Neural cell (in vitro differentiated cells): ENCODE data around the gene ZMYM3. TPM values are rescaled to one million over a fixed set of nuclear protein-coding genes. Genes with fewer than 3 reads are reported as not detected.

ENCODE experiments used
- H2AFZ ChIP-seq: fragments of 200-600, 300-800 bp; sonication (generic), shearing (Covaris generic); 2 replicates; pipeline ENCODE4 v1.6.0; 2014; ENCODE audit warnings: low read depth, mild to moderate bottlenecking, antibody characterized with exemption, low read length, moderate library complexity
- H3F3A ChIP-seq: fragments of 200-600 bp; shearing (Covaris generic); 2 replicates; pipeline ENCODE4 v1.6.1; 2016; ENCODE audit warnings: mild to moderate bottlenecking, moderate library complexity, mixed read lengths, antibody characterized with exemption, low read length; ENCODE audit not compliant: insufficient read depth, poor library complexity, severe bottlenecking
- H3K27ac ChIP-seq: fragments of 200-600, 300-800 bp; sonication (generic), shearing (Covaris generic); 2 replicates; pipeline ENCODE4 v1.5.1; 2014; ENCODE audit warnings: mild to moderate bottlenecking, low read length, moderate library complexity
- H3K27me3 ChIP-seq: fragments of 300-800, 200-600 bp; sonication (generic), shearing (Covaris generic); 2 replicates; pipeline ENCODE4 v1.6.0; 2014; ENCODE audit warnings: mild to moderate bottlenecking, low read depth, low read length, moderate library complexity; ENCODE audit not compliant: insufficient read depth
- H3K36me3 ChIP-seq: fragments of 300-800, 200-600 bp; sonication (generic), shearing (Covaris generic); 2 replicates; pipeline ENCODE4 v1.5.1; 2014; ENCODE audit warnings: mild to moderate bottlenecking, antibody characterized with exemption, low read length, moderate library complexity; ENCODE audit not compliant: insufficient read depth
- H3K4me2 ChIP-seq: fragments of 300-800, 200-600 bp; sonication (generic), shearing (Covaris generic); 2 replicates; pipeline ENCODE4 v1.6.0; 2014; ENCODE audit warnings: mild to moderate bottlenecking, low read length
- H3K4me3 ChIP-seq: fragments of 300-800, 200-600 bp; sonication (generic), shearing (Covaris generic); 2 replicates; pipeline ENCODE4 v1.5.1; 2014; ENCODE audit warnings: mild to moderate bottlenecking, low read length, moderate library complexity
- H3K79me2 ChIP-seq: fragments of 200-600 bp; shearing (Covaris generic); replicated peaks from 2 replicates; pipeline ENCODE4 v1.6.0; 2014; ENCODE audit warnings: mild to moderate bottlenecking, low read length, moderate library complexity; ENCODE audit not compliant: insufficient read depth
- H3K9ac ChIP-seq: fragments of 300-800, 200-600 bp; sonication (generic), shearing (Covaris generic); 2 replicates; pipeline ENCODE4 v1.6.1; 2016; ENCODE audit warnings: mild to moderate bottlenecking, low read length, mixed read lengths
- H3K9me2 ChIP-seq: fragments of 200-600 bp; shearing (Covaris generic); 2 replicates; pipeline ENCODE4 v1.6.1; 2016; ENCODE audit warnings: mild to moderate bottlenecking, low read length, mixed read lengths; ENCODE audit not compliant: insufficient read depth
- H3K9me3 ChIP-seq: fragments of 200-600, 300-800 bp; sonication (generic), shearing (Covaris generic); 2 replicates; pipeline ENCODE4 v1.6.1; 2016; ENCODE audit warnings: mild to moderate bottlenecking, mixed run types, low read length, moderate library complexity, mixed read lengths
- H4K20me1 ChIP-seq: fragments of 200-600 bp; shearing (Covaris generic); 2 replicates; pipeline ENCODE4 v1.6.1; 2016; ENCODE audit warnings: mild to moderate bottlenecking, mixed run types; ENCODE audit not compliant: insufficient read depth
- CTCF ChIP-seq: fragments of 450-650 bp; IDR thresholded peaks from 2 replicates; pipeline ENCODE4 v1.5.1; 2014; ENCODE audit warnings: antibody characterized with exemption, mild to moderate bottlenecking, moderate library complexity; ENCODE audit not compliant: poor library complexity, severe bottlenecking
- EP300 ChIP-seq: fragments of 450-650 bp; conservative IDR thresholded peaks from 2 replicates; pipeline ENCODE4 v1.6.1; 2014; ENCODE audit warnings: antibody characterized with exemption, mild to moderate bottlenecking, moderate library complexity; ENCODE audit not compliant: poor library complexity, severe bottlenecking
- EZH2 ChIP-seq: fragments of 200-600, 300-800 bp; shearing (Covaris generic), sonication (generic); IDR thresholded peaks from 2 replicates; pipeline ENCODE4 v1.6.1; 2014; ENCODE audit warnings: antibody characterized with exemption, low read length, borderline replicate concordance, mild to moderate bottlenecking; ENCODE audit not compliant: insufficient read depth, poor library complexity, severe bottlenecking
- MXI1 ChIP-seq: fragments of 450-650 bp; conservative IDR thresholded peaks from 2 replicates; pipeline ENCODE4 v1.6.1; 2014; ENCODE audit warnings: antibody characterized with exemption, mild to moderate bottlenecking; ENCODE audit not compliant: poor library complexity, severe bottlenecking
- POLR2AphosphoS5 ChIP-seq: IDR thresholded peaks from 2 replicates; pipeline ENCODE4 v1.6.1; 2012
- RAD21 ChIP-seq: fragments of 450-650 bp; conservative IDR thresholded peaks from 2 replicates; pipeline ENCODE4 v1.6.1; 2014; ENCODE audit warnings: antibody characterized with exemption, mild to moderate bottlenecking, moderate library complexity
- REST ChIP-seq: IDR thresholded peaks from 2 replicates; pipeline ENCODE4 v1.6.1; 2012; ENCODE audit warnings: borderline replicate concordance
- SMC3 ChIP-seq: fragments of 450-650 bp; conservative IDR thresholded peaks from 2 replicates; pipeline ENCODE4 v1.6.1; 2014; ENCODE audit warnings: antibody characterized with exemption, mild to moderate bottlenecking, moderate library complexity; ENCODE audit not compliant: poor library complexity
- TAF1 ChIP-seq: IDR thresholded peaks from 2 replicates; pipeline ENCODE4 v1.6.1; 2012; ENCODE audit warnings: low read depth
- polyA plus RNA-seq: library from polyadenylated mRNA; depleted of rRNA; stranded (reverse); fragments of >200 nt; gene quantifications from 2 replicates; pipeline ENCODE4 v1.2.3, GENCODE V29; 2014

Gene ZMYM3
- polyA plus RNA-seq, 1 donor from 2014 or later = 32.8 TPM

DNA sequence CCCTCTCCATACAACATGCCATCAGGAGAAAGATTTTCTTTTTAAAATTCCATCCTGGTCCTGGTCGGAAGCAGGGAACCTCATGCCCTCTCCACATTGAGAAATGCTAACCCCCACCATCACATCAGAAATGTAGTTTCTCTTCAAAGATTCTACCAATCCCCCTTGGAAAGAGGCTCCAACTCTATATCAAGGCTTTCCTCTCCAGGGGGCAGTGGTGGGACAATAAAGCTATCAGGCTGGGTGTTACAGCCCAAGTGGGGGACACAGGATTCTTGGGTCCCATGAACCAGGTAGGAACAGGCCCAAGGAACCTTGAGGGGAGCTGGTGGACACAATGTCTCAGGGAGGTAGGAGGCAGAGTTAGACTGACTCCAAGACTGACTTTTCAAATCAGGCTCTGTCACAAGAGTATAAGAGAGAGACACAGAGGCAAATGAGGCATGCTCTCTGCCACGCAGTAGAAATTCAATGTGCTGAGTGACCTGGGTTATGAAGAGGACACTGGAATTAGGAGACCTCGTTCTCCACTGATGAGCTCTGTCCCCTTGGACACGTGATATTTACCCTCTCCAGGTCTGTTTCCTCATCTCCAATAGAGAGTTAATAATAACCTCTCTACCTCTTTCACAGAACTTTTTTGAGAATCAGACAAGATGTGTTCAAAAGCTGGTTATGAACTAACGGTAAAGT is 26.4 kb downstream of the ZMYM3 start:
- Histone ChIP-seq H3K9ac (no peak overlapping the region), H3K9me2 (no peaks in the 10 kb centered on the region), H3K27ac (no peak overlapping the region), H3F3A (no peaks in the 10 kb centered on the region), H2AFZ (no peak overlapping the region), H4K20me1 (no peaks in the 10 kb centered on the region), H3K9me3 (no peaks in the 10 kb centered on the region), H3K4me3 (no peak overlapping the region), H3K4me2 (no peak overlapping the region), H3K36me3 (no peaks in the 10 kb centered on the region), H3K79me2 (no peaks in the 10 kb centered on the region), H3K27me3 (no peaks in the 10 kb centered on the region)
- TF ChIP-seq CTCF (no peak), RAD21 (no peak), REST (no peak)

DNA sequence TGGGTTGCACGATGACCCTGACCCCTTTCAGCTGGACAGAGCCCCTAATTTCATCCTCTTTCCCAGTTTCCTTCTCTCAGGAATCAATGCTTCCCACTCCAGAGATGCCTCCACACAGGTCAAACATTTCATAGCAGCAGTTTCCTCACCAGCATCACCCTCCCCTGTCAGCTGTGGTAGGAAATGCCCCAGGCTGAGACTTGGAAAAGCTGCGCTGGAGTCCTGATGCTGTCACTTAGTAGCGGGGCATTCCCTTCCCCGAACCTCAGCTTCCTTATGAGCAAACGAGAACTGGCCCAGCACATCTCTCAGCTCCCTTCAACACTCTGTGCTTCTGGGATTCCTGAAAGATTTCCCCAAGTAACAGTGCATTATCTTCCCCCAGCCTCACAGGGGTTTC is 28.3 kb downstream of the ZMYM3 start:
- no peaks in the 10 kb centered on the region for H3F3A ChIP-seq
- H2AFZ ChIP-seq = no peak overlapping the region
- no peaks in the 10 kb centered on the region for H3K36me3 ChIP-seq
- no peak overlapping the region for H3K4me3 ChIP-seq
- H3K27ac ChIP-seq = no peak overlapping the region
- no peaks in the 10 kb centered on the region for H4K20me1 ChIP-seq
- H3K9ac ChIP-seq = no peak overlapping the region
- H3K9me2 ChIP-seq = no peaks in the 10 kb centered on the region
- H3K79me2 ChIP-seq = no peaks in the 10 kb centered on the region
- TF ChIP-seq MXI1 (no peak), EZH2 (no peak), RAD21 (no peak), TAF1 (no peak), EP300 (no peak), REST (no peak), CTCF (no peak), POLR2AphosphoS5 (no peak), SMC3 (no peak)
- no peaks in the 10 kb centered on the region for H3K27me3 ChIP-seq
- H3K9me3 ChIP-seq = no peaks in the 10 kb centered on the region
- no peak overlapping the region for H3K4me2 ChIP-seq
